ENCODE data around the gene SERP2.

Gene SERP2

DNA sequence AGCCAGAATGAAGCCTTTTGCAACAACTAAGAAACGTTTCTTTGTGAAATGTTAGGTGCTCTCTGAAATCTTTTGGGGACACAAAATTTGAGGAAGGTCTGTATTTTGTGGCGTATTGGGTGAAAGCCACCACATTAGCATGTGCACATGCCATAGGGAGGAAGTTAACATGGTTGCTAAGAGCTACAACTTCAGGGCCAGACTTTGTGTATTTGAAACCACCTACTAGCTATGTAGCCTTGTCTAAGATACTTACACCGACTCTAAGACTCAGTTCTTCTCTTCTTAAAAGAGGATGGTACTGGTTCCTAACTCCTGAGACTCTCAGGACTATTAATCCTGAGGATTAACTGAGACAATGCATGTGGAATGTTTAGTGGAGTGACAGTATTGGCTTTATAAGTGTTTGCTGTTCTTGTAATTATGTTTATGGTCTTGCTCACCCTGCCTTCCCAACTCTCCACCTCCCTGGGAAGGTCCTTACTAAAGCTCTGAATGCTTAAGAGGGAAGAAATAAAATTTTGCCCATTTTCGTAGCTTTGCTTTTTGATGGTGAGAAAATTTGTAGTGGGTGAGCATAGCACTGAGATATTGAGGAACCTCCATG, 15.5 kb downstream of the SERP2 start:
- DNase-seq, result no peak

GRCh38 chr13:44389876-44390275, 16.3 kb downstream of the SERP2 start:
- DNase-seq, result no peak

DNA sequence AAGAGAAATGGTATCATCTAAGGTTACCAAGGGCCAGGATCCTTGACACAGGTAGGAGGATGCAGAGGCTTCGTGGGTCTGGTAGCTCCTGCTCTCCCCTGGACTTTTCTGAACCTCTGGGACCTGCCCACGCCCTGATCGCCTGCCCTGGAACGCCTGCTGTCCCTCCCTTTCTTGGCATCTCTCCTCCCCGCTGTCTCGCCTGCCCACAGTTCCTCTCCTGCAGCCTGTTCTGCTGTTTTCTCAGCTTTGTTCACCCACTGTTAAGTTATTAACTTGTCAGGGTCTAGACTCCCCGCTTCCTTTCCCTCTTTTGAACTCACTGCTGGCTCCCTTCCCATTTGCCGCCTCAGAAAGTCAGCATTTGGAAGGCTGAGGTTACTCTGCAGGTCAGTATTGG, 19.8 kb downstream of the SERP2 start:
- DNase-seq, result no peak

DNA sequence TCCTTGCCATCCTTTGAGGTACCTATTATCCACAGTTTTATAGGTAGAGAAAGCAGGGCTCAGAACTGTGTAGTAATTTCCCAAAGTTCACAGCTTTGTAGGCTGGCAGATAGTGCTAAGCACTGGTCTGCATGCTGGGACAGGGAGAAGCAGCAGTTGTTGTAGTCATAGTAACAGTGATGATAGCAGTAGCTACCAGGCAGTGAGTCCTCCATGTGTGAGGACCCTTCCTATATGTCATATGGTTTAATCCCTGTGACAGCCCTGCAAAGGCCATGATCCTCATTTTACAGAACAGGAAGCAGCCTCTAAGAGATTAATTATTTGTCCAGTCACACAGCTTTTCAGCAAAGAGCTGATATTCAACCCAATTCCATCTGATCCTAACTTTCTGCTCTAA, 21.0 kb downstream of the SERP2 start:
- DNase-seq, result no peak

DNA sequence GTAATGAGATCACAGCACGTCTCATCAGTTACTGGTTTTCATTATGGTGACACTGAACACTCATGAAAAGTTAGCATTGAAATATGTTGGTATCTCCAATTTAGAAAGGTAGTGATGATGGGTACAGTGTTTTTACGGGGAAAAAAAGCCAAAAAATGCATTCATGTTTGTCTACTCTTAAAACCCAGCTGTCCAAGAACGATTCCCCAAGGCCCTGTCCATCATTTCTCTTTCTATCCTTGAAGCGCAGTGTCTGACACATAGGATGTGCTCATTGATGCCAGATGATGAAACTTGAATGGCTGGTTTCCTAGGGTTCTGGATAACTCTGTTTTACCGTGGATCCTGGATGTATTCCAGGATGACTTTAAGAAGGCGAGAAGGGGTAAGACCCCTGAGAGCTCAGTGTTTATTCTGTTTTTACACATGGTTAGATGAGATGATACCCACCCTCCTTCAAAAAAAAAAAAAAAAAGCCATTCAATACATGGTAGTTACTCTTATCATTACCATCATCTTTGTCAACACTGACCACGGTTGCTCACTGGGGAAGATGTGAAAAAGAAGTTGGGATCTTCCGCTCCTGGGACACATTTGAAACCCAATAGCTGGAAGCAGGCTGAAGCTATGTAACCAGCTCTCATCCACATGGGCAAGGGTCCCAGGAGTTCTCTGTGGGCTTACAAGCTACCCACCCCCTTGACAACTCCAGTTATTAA, 22.5 kb downstream of the SERP2 start:
- DNase-seq, result no peak

DNA sequence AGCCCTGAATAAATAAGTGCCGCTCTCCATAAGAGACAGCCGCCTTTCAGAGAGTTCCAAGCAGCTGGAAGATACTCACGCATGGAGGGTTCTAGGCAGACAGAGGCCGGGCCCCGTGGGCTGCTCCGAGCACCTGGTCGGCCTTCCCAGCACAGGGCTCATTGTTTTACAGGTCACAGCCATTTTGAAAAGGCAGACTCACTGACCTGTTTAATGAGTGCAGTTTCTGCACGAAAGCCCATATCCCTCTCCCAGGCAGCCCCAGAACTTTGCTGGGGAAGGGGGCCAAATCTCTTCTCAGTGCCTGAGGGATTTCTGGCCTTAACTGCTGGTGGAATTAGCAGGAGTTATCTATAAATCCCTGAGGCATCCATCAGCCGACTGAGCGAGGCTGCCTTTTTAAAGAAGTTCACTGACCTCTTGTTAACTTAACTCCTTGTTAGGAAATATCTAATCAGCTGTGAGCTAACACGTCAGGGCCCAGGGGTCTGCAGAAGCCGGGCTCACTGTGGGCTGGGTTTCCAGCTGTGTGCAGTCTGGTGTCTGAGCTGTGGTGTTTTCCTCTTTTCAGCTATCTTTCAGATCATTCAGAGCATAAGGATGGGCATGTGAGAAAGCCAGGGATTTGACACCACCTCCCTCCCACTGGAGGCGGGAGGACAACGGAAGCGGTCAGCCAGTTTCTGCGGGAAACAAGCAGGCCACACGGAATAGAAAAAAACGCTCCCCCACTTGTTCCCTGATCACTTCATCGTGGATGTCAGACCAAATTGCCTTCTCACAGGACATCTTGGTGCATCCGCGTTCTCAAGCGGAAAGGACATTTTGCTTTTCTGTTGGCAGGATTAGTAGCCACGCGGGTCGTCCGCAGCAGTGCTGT, 23.3 kb downstream of the SERP2 start:
- no peak for DNase-seq

GRCh38 chr13:44397766-44398223, 24.2 kb downstream of the SERP2 start:
- no peak for DNase-seq

DNA sequence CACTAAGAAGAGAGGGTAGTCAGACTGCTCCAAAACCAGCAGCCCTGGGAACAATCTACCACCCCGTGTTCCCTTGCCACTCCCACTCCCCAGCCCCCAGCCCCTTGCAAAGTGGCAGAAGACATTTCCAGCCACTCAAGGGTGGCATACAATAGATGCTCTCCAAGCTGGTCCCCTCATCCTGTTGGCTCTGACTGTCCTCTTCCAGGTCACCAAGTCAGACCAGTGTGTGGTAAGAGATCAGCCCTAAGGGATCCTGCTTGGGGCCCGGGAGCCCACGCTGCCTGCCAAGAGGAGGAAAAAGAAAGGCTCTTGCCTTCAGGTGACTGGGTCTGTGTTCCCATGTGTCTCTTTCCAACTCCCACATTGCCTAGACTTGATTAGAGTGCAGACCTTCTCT, 25.0 kb downstream of the SERP2 start:
- no peak for DNase-seq

GRCh38 chr13:44399074-44399473, 25.4 kb downstream of the SERP2 start:
- no peak for DNase-seq

GRCh38 chr13:44400736-44401135, 27.1 kb downstream of the SERP2 start:
- no peak for DNase-seq

- no peak for DNase-seq
Measured at GRCh38 chr13:44401577-44401976, 28.0 kb downstream of the SERP2 start.

GRCh38 chr13:44402899-44403445, 29.3 kb downstream of the SERP2 start:
- no peak for DNase-seq

DNA sequence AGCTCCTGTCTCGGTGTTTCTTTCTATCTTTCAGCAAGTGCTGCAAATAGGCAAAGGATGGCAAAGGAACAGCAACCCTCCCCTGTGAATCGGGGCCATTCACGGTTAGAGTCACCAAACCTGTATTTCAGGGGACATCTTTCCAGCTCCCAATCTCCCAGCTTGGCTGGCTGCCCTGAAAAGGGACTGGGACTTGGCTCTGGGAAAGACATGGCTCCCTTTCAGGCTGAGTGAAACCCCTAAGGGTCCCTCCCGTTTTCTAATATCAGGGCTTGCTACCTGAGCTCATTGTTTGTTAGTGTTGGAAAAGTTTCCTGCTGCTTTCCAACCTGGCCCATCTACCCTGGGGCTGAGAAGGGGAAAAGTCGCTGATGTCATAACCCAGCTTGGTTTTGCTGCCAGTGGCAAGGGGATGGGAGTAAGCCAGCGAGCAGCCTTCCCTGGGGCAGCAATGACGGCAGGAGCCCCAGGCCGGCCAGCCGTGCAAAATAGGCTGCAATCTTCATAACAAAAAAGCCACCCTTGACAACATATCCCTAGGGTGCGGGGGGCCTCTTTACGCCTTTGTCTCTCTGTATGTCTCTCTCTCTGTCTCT, 29.9 kb downstream of the SERP2 start:
- DNase-seq, result no peak

- DNase-seq, result no peak
Measured at GRCh38 chr13:44404261-44405132, 30.9 kb downstream of the SERP2 start.

DNA sequence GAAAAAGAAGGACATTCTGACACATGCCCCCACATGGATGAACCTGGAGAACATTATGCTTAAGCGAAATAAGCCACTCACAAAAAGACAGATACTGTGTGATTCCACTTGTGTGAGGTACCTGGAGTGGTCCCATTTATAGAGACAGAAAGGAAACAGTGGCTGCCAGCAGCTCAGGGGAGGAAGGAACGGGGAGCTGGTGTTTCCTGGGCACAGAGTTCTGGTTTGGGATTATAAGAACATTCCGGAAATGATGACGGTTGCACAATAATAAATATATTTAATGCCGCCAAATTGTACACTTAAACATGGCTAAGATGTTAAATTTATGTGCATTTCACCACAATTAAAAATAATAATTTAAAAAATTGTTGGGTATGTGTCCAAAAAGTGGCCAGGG, 33.0 kb downstream of the SERP2 start:
- no peak for DNase-seq

DNA sequence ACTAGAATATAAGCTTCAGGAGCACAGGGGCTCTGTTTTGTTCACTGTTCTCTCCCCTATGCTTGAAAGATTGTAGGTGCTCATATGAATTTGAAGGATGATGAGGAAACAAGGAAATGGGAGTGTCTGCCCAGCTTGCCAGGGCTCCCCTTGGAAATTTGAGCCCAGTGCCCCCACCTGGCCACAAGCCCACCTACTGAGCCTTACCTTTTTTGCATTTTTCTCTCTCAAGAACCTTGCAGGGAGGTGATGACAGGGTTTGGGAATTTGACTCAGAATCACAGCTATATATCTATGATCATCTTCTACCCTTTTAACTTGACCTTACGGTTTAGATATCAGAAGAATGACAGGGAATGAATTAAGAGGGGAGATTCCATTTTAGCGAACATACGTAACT, 33.8 kb downstream of the SERP2 start:
- no peak for DNase-seq

DNA sequence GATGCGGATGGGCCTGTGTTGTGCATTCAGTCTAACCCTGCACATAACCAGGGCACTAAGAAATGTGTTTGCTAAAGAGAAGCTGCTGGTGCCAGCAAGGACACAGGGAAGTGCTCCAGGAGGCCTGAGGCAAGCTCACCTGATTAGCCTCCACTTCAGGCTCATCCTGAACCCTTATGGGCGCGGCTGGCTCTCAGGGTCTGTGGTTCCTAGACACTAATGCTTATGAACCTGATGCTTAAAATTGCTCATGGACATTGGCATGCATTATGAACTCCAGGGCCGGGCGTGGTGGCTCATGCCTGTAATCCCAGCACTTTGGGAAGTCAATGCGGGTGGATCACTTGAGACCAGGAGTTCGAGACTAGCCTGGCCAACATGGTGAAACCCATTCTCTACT, 34.3 kb downstream of the SERP2 start:
- no peak for DNase-seq

DNA sequence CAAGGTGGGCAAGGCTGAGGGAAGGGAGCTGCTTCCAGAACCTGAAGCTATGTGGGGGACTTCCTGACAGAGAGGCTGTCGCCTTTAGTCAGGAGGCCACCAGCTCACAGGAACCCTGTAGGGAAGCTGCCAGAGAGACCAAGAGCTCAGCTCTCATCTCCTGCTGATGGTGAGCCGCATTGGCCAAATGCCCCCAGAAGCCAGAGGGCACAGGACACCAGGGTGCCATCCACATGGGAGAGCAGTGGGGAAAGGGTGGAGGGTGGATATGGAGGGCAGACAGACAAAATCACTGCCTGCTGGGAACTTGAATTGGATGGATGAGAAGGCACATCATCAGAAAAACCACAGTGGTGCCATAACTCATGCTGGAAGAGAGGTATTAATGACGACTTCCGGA, 36.0 kb downstream of the SERP2 start:
- DNase-seq, result no peak

GRCh38 chr13:44410328-44410859, 36.8 kb downstream of the SERP2 start:
- DNase-seq, result no peak

GRCh38 chr13:44411841-44412240, 38.2 kb downstream of the SERP2 start:
- DNase-seq, result no peak

DNA sequence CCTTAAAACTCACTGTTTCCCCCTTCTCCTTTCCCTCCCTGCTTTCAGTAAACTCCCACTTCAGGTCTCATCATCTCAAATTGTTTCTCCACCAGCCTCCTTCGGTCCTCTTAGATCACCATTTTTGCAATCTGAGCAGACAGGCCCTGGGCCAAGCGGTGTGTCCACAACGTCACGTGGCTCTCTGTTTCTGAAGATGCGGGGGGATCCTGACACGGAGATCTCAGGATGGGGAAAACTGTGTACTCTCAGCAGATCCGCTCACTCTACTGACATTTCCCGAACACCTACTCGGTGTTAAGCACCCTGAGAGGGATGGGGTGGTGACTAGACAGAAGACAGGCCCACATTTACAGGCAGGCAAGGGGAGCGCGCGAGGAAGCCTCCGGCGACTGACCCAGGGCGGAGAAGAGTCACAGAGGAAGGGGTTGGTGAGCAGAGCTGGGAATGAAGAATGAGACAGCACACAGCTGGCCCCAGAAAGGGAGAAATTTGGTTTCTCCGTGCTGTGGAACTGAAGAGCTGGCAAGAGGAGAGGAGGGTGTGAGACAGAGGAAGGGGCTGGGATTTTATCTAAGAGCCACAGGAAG, 38.8 kb downstream of the SERP2 start:
- DNase-seq, result no peak

Measured in NCI-H1048 (cell line).